GM21737 (cell line): ENCODE results near the gene LPO.

Source experiments
- ATAC-seq: cut with Tn5 transposase; IDR thresholded peaks from one replicate; pipeline ENCODE4 v1.9.1; 2021; ENCODE audit warnings: mild to moderate bottlenecking, moderate library complexity; ENCODE audit not compliant: unreplicated experiment

LPO gene

DNA sequence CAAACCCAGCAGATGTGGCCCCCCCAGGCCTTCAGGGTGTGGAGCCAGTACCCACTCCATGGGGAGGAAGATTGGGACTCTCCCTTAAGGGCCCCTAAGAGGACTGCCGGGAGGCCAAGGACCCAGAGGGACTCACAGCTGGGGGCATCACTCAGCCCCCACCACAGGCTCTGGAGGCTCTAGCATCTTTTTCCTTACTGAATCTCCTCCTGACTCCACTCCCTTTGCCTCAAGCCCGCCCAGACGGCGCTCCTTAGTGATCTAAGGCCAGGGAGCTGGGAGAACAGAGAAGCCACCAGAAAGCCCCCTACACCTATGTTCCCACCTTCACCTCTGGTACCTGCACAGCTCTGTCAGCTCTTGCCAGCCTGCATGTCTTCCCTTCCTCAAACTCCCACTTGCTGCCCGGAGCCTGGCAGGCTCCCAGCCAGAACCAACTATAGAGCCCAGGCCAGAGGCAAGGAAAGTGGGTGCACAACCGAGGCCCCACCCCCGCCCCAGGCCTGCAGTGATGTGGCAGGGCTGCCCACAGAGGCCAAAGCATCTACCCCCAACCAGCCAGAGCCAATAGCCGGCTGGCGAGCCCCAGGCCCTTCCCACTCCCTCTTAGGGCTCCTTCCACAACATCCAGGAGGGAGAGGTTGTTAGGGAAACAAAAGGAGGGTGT, 64.7 kb downstream of the LPO start:
- ATAC-seq, result no peak

DNA sequence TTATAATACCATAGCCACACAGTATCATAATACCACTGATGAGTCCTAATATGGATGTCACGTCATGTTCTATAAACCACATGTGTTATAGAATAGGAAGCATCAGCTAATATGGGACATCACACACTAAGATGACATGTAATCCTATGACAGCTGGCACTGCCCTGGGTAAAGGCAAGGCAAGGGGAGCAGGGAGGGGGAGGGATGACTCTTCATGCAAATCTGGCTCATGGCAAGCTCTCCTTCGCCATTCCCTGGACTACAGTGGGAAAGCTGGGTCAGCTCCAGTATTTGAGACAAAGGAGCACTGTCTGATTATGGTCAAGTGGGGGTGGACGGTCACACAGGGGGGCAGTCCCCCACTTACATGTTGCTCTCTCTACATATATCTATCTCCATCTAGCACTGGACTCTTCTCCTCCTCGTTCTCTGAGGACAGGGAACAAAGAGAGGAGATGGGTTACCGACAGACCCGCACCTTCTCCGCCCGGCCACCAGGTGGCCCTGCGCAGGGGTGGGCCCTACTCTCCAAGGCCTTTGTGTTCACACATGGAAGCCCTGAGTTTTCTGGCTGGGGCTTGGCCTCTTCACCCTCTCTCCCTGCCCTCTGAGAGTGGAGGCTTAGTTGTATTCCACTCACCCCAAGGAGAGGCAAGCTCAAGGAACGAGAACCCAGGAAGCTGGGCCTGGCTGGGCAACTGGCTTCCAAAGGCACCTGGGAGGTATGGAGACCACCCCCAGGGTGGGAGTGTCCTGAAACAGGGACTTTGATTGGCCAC, 65.8 kb downstream of the LPO start:
- ATAC-seq, result peak; percentile 67

DNA sequence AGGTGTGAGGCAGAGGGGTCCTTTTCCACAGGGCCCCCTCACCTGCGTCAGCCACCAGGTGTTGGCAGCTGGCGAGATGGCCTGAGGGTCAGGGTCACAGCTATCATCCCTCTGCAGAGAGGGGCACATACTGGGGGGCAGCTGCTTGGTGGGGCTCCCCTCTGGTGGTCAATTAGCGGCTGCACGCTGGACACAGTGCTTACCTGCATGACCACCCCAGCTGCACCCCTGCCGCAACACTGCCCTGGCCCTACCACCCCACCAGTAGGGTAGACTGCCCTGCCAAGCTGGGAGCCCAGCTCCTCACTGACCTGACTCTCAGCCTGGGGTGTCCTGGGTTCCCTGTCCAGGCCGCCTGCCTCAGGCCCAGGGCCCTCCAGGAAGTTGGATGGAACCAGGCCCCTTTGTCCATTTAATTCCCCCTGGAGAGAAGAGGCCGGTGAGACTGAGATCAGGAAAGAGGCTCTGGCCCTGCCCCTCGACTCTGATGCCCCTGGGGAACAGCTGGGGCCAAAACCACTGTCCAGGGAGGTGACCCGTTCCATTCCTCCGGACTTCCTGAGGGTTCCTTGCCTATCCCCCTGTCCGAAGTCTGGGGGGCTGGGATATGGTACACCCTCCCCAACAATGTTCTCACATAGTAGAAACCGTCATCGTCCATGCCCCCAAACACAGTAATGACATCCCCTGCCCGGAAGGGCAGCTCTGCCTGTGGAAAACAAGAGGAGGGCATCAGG, 66.5 kb downstream of the LPO start:
- ATAC-seq, result no peak

DNA sequence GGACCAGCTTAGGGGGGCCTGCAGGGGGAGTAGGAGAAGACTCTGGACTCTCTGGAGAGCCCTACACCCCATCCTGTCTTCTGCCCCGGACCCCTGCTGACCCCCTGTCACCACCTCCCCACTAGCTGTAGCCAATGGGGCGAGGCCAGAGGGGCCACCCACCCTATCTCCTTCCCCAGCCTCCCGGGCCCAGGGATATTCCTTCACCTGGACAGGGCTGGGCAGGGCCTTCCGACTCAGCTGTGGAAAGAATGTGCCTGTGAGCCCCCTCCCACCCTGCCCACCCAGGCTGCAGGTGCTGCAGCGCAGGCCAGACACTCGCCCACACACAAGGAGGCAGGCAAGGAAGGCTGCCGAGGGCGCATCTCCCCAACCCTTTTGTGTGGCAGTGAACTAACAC, 67.2 kb downstream of the LPO start:
- ATAC-seq, result no peak

DNA sequence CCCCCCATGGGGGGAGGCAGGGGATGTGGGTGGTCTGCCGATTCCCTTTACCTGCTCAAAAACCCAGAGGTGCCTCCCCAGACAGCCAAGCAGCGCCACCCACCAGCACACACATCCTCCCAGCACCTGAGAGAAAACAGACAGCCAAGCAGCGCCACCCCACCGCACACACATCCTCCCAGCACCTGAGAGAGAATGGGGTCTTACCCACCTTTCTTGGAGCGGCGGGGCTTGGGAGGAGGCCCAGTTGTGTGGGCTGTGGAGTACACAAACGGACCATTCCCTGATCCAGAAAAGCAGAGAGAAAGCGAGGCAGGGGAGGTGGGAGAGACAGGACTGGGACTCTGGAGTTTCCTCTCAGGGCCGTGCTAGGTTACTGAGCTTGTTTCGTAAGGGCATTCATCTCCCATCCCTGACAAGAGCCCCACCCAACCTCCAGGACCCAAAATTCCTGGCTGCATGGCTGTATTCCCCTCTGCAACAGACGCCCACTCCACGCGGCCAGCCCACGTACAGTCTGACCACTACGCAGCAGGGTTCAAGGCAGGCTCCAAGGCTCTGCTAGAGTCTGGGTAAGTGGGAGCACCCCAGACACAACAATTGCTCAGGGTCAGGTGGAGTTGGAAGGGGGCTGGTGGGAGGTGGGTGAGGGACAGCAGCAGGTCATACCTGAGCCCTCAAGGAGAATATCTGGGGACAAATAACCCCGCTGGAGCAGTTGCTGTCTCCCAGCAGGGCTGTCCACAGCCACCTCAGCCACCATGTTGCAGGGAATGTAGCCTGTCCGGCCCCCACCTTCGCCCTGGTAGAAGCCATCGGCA, 68.0 kb downstream of the LPO start:
- no peak for ATAC-seq

DNA sequence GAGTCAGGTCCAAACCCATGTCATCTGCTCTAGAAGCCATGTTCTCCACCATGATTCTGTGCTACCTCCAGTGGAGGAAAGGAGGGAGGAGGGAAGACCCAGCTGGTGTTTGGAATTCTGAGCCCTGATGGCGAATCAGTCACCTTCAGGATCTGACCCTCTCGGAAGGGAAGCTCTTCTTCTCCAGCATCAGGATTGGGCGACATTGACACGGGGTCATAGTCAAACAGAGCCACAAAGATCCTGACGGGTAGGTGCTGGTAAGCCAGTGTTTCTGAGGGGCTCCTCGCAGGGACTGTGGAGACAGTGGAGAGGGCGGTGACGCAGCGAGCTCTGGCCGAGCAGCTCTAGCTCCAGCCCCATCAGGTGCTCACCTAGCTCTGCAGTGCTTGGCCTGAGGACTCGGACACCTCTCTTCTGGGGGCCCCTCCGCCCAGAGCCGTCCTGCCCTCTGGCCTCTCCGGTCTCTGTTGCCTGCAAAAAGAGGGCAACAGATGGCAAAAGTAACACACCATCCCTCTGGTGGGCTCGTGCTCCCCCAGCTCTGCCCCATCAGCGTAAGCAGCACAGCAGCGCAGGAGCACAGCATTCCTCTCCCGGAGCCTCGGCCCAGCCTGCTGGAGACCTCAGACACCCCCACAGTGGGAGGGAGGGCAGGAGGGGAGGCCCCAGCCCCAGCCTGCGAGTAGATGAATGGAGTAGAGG, 69.2 kb downstream of the LPO start:
- no peak for ATAC-seq

- ATAC-seq, result no peak
Measured at GRCh38 chr17:58308173-58308984, 70.0 kb downstream of the LPO start.

GRCh38 chr17:58308985-58309917, 70.9 kb downstream of the LPO start:
- no peak for ATAC-seq

- ATAC-seq, result no peak
Measured at GRCh38 chr17:58309918-58310259, 71.5 kb downstream of the LPO start.

DNA sequence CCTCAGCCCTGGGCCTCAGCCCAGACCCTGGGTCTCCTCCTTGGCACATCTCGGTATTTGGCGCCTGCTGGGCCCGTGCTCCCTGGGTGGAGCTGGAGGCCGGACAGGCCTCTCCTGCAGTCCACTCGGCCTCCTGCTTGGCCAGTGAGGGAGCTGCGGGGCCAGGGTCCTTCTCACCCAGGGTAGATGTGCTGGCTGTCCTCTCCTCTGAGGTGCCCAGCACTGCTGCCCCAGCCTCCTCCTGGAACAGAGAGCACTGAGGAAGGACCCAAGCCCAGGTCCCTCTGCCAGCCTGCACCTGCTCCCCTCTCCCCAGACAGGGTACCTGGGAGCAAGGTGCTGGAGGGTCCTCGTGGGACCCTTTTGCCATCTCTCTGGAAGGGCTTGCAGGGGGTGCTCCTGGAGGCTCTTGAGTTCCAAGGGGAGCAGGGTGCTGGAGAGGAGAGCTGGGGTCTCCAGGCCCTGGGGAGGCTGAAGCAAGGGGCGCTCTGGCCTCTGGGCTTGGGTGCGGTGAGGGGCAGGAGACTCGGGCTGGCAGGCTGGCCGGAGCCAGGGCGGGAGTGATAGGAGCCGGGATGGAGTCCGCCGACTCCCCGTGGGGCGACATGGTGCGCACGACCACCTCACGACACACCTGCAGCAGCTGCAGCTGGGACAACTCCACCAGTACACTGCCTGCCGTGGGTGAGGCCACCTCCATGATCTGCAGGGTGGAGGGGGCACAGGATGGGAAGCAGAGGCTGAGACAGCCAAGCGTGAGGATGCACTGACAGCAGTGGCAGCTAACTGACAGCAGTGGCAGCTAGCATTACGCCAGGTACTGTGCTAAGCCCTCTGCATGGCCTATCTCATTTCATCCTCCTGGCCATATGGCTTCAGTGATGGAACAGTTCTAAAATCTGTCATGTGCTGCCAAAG, 72.4 kb downstream of the LPO start:
- no peak for ATAC-seq

DNA sequence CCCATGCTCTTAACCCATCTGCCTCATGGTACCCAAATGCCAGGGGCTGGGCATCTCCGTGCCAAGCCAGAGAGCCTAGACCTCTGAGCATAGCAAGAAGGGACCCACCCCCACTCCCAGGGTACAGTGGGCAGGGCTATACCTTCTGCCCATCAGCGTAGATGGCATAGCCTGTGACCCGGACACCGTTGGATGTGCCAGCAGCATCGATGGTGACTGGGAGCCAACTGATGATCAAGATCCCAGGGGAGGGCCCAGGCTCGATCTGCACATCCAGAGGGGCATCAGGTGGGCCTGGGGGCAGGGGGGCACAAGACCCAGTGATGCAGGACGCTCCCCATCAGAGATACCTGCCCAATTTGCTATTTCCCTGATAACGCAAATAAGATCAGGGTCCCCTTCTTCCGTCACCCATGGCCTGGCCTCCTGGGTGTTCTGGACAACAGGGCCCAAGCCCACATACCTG, 73.1 kb downstream of the LPO start:
- ATAC-seq, result no peak

GRCh38 chr17:58312021-58312630, 73.7 kb downstream of the LPO start:
- no peak for ATAC-seq

- no peak for ATAC-seq
Measured at GRCh38 chr17:58312829-58313228, 74.4 kb downstream of the LPO start.

- ATAC-seq, result no peak
Measured at GRCh38 chr17:58313815-58314705, 75.7 kb downstream of the LPO start.

GRCh38 chr17:58314706-58315015, 76.3 kb downstream of the LPO start:
- no peak for ATAC-seq

DNA sequence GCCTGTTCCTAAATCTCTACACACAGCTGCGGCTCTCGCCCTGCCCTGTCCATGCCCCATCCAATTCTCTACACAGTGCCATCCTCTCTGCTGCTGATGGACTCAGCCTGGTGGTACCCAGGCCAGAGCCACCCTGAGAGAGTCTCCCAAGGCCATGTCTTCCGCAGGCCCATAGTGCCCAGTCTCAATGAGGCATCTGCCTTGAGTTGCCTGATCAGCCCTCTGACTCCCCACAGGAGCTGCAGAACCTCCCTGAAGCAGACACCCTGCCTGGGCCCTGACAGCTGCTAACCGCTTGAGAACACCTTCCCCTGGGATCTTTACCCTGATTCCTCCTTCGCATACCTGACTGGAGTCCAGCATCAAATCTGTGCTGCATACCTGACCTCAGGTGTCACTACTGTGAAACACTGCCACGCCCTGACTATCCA, 76.9 kb downstream of the LPO start:
- ATAC-seq, result no peak
